ENCODE measurements around the gene ZNF334.

The ZNF334 gene

GRCh38 chr20:46530640-46531039 lies 17.3 kb upstream of the ZNF334 start:
- Histone ChIP-seq H3K27me3 (peaks cover 31% of the 10 kb centered on the region), H3K36me3 (no peaks in the 10 kb centered on the region), H3K27ac (no peak overlapping the region), H3K4me3 (ENCODE audit: low read depth in 1 of 2, low read length in 1 of 2) (no peak overlapping the region), H3K9me3 (no peaks in the 10 kb centered on the region), H3K4me1 (ENCODE audit: control insufficient read depth in 1 of 2, insufficient read depth in 1 of 2, low read depth in 1 of 2, low read length in 1 of 2) (no peaks in the 10 kb centered on the region)
- TF ChIP-seq CTCF (IDR thresholded peaks at IDR 0.05), result no peak

- no peaks in the 10 kb centered on the region for H3K9me3 ChIP-seq
- H3K4me1 ChIP-seq (ENCODE audit: control insufficient read depth in 1 of 2, insufficient read depth in 1 of 2, low read depth in 1 of 2, low read length in 1 of 2), result no peaks in the 10 kb centered on the region
- H3K36me3 ChIP-seq, result no peaks in the 10 kb centered on the region
- no peak overlapping the region for H3K27ac ChIP-seq
- no peak overlapping the region for H3K4me3 ChIP-seq (ENCODE audit: low read depth in 1 of 2, low read length in 1 of 2)
- H3K27me3 ChIP-seq, result peaks cover 30% of the 10 kb centered on the region
- no peak for TF ChIP-seq CTCF (IDR thresholded peaks at IDR 0.05)
These were observed 10.5 kb upstream of the ZNF334 start for GRCh38 chr20:46523696-46524328.

- H3K27ac ChIP-seq, result no peak overlapping the region
- peaks cover 23% of the 10 kb centered on the region for H3K27me3 ChIP-seq
- no peak overlapping the region for H3K4me3 ChIP-seq (ENCODE audit: low read depth in 1 of 2, low read length in 1 of 2)
- H3K36me3 ChIP-seq, result no peaks in the 10 kb centered on the region
- H3K9me3 ChIP-seq, result no peaks in the 10 kb centered on the region
- no peak for TF ChIP-seq CTCF (IDR thresholded peaks at IDR 0.05)
- H3K4me1 ChIP-seq (ENCODE audit: control insufficient read depth in 1 of 2, insufficient read depth in 1 of 2, low read depth in 1 of 2, low read length in 1 of 2), result no peaks in the 10 kb centered on the region
These were observed 9.7 kb upstream of the ZNF334 start for GRCh38 chr20:46523108-46523507.

- H3K4me3 ChIP-seq (ENCODE audit: low read depth in 1 of 2, low read length in 1 of 2), result no peak overlapping the region
- H3K27me3 ChIP-seq, result peaks cover 11% of the 10 kb centered on the region
- H3K27ac ChIP-seq, result no peak overlapping the region
- H3K36me3 ChIP-seq, result no peaks in the 10 kb centered on the region
- TF ChIP-seq CTCF (IDR thresholded peaks at IDR 0.05), result no peak
- H3K9me3 ChIP-seq, result no peaks in the 10 kb centered on the region
- no peaks in the 10 kb centered on the region for H3K4me1 ChIP-seq (ENCODE audit: control insufficient read depth in 1 of 2, insufficient read depth in 1 of 2, low read depth in 1 of 2, low read length in 1 of 2)
These were observed 7.7 kb upstream of the ZNF334 start for GRCh38 chr20:46520976-46521579.

- no peak for TF ChIP-seq CTCF (IDR thresholded peaks at IDR 0.05)
- no peaks in the 10 kb centered on the region for H3K36me3 ChIP-seq
These were observed 7.2 kb upstream of the ZNF334 start for GRCh38 chr20:46520540-46520939.

More at GRCh38 chr20:46520540-46520939, 7.2 kb upstream of the ZNF334 start:
- Histone ChIP-seq H3K4me3 (ENCODE audit: low read depth in 1 of 2, low read length in 1 of 2) (no peak overlapping the region), H3K27ac (no peak overlapping the region), H3K4me1 (ENCODE audit: control insufficient read depth in 1 of 2, insufficient read depth in 1 of 2, low read depth in 1 of 2, low read length in 1 of 2) (no peaks in the 10 kb centered on the region), H3K27me3 (peaks cover 11% of the 10 kb centered on the region), H3K9me3 (no peaks in the 10 kb centered on the region)

All from neutrophil (primary cell).